Glutamatergic neuron (in vitro differentiated cells): ENCODE measurements around the gene SH3BGR. TPM values are rescaled to one million over a fixed set of nuclear protein-coding genes. Genes with fewer than 3 reads are reported as not detected.

ENCODE experiments used
- DNase-seq: peaks from one replicate; pipeline ENCODE4 v3.0.0; 2022
- H3K27ac Mint-ChIP-seq: one replicate; pipeline ENCODE4 v1.8.0; 2020; ENCODE audit warnings: mild to moderate bottlenecking, mixed read lengths, inconsistent platforms; ENCODE audit not compliant: unreplicated experiment
- H3K27me3 Mint-ChIP-seq: one replicate; pipeline ENCODE4 v1.8.0; 2020; ENCODE audit warnings: mild to moderate bottlenecking, moderate library complexity, mixed read lengths, inconsistent platforms; ENCODE audit not compliant: unreplicated experiment
- H3K36me3 Mint-ChIP-seq: one replicate; pipeline ENCODE4 v1.8.0; 2020; ENCODE audit warnings: mild to moderate bottlenecking, mixed read lengths, inconsistent platforms; ENCODE audit not compliant: unreplicated experiment
- H3K4me1 Mint-ChIP-seq: one replicate; pipeline ENCODE4 v1.8.0; 2020; ENCODE audit warnings: mild to moderate bottlenecking, low read depth, mixed read lengths, inconsistent platforms; ENCODE audit not compliant: unreplicated experiment
- H3K4me3 Mint-ChIP-seq: one replicate; pipeline ENCODE4 v1.8.0; 2020; ENCODE audit warnings: mild to moderate bottlenecking, mixed read lengths, inconsistent platforms; ENCODE audit not compliant: unreplicated experiment
- H3K9me3 Mint-ChIP-seq: one replicate; pipeline ENCODE4 v1.8.0; 2020; ENCODE audit warnings: mild to moderate bottlenecking, moderate library complexity, mixed read lengths, inconsistent platforms; ENCODE audit not compliant: unreplicated experiment
- CTCF ChIP-seq: fragments of 200-600 bp; sonication (generic); IDR thresholded peaks from one replicate; pipeline ENCODE4 v1.5.0; 2021; ENCODE audit not compliant: partially characterized antibody, unreplicated experiment
- total RNA-seq: library from RNA; stranded (reverse); fragmentation: NEBNext Ultra II Directional; extraction: Animal tissue kit (Norgen Biotek cat#: 25700); gene quantifications from one replicate; pipeline ENCODE4 v1.2.1, GENCODE V29; 2021; ENCODE audit not compliant: unreplicated experiment

The SH3BGR gene
- total RNA-seq, 1 donor from 2014 or later: 1.5 TPM

GRCh38 chr21:39452207-39452969 lies 618 bp downstream of the SH3BGR start:
- TF ChIP-seq CTCF: no peak
- no peaks in the 10 kb centered on the region for H3K27me3 Mint-ChIP-seq
- H3K4me1 Mint-ChIP-seq: peaks cover 5% of the 10 kb centered on the region
- no peaks in the 10 kb centered on the region for H3K36me3 Mint-ChIP-seq
- peak overlapping the region; percentile 52 for H3K27ac Mint-ChIP-seq
- H3K4me3 Mint-ChIP-seq: no peak overlapping the region
- no peaks in the 10 kb centered on the region for H3K9me3 Mint-ChIP-seq
- no peak for DNase-seq

GRCh38 chr21:39452970-39453342 lies 1.2 kb downstream of the SH3BGR start:
- Mint-ChIP-seq H3K27me3 (no peaks in the 10 kb centered on the region), H3K4me3 (no peak overlapping the region), H3K27ac (no peak overlapping the region), H3K4me1 (peaks cover 5% of the 10 kb centered on the region), H3K9me3 (no peaks in the 10 kb centered on the region), H3K36me3 (no peaks in the 10 kb centered on the region)
- no peak for TF ChIP-seq CTCF
- no peak for DNase-seq

- no peak for TF ChIP-seq CTCF
- Mint-ChIP-seq H3K9me3 (no peaks in the 10 kb centered on the region), H3K27me3 (no peaks in the 10 kb centered on the region), H3K36me3 (no peaks in the 10 kb centered on the region), H3K27ac (no peak overlapping the region), H3K4me3 (no peak overlapping the region), H3K4me1 (peaks cover 5% of the 10 kb centered on the region)
- no peak for DNase-seq
These were observed 1.9 kb downstream of the SH3BGR start for GRCh38 chr21:39453571-39454179.

GRCh38 chr21:39454949-39455668 lies 3.3 kb downstream of the SH3BGR start:
- no peak overlapping the region for H3K27ac Mint-ChIP-seq
- no peak overlapping the region for H3K4me3 Mint-ChIP-seq
- H3K36me3 Mint-ChIP-seq: no peaks in the 10 kb centered on the region
- DNase-seq: no peak
- no peaks in the 10 kb centered on the region for H3K9me3 Mint-ChIP-seq
- H3K27me3 Mint-ChIP-seq: peaks cover 2% of the 10 kb centered on the region
- TF ChIP-seq CTCF: no peak
- peaks cover 5% of the 10 kb centered on the region for H3K4me1 Mint-ChIP-seq
